Body of pancreas (tissue), 4 donors: ENCODE results near the gene PTPRN2.

Experiments
- CTCF ChIP-seq, 7 experiments: fragments of 450-650 bp in 4 of 7; fragments of 200-600 bp in 3 of 7; sonication (generic) in 3 of 7; IDR thresholded peaks; one replicate each; pipeline ENCODE4 v1.5.1; 2016 to 2019; ENCODE audit warnings: antibody characterized with exemption in 7 of 7
- POLR2A ChIP-seq, 3 donors: fragments of 450-650 bp; IDR thresholded peaks; one replicate each; pipeline ENCODE4 v1.6.1; 2016; ENCODE audit warnings: antibody characterized with exemption in 3 of 3, mild to moderate bottlenecking in 2 of 3

- TF ChIP-seq POLR2A (IDR thresholded peaks at IDR 0.05) (no peak), CTCF (IDR thresholded peaks at IDR 0.05) (no peak)
Observed at GRCh38 chr7:157976406-157976805, 611.2 kb downstream of the PTPRN2 start.
